CMK (cell line): ENCODE measurements around the gene FAM120AOS.
"Not testable (repeated sequence)": the region's sequence is repeated elsewhere in the genome, so short reads cannot be mapped to it uniquely, and the experiment has no call there.

ENCODE experiments used
- DNase-seq: peaks from one replicate; pipeline ENCODE4 v3.0.0-alpha.2; 2010; ENCODE audit warnings: low read depth

The FAM120AOS gene

GRCh38 chr9:93467062-93467416, 13.7 kb upstream of the FAM120AOS start:
- DNase-seq, result no peak

- no peak for DNase-seq
Measured at GRCh38 chr9:93466416-93467061, 13.2 kb upstream of the FAM120AOS start.

GRCh38 chr9:93465855-93466254, 12.5 kb upstream of the FAM120AOS start:
- no peak for DNase-seq

- DNase-seq, result no peak
Measured at GRCh38 chr9:93464876-93465275, 11.5 kb upstream of the FAM120AOS start.

DNA sequence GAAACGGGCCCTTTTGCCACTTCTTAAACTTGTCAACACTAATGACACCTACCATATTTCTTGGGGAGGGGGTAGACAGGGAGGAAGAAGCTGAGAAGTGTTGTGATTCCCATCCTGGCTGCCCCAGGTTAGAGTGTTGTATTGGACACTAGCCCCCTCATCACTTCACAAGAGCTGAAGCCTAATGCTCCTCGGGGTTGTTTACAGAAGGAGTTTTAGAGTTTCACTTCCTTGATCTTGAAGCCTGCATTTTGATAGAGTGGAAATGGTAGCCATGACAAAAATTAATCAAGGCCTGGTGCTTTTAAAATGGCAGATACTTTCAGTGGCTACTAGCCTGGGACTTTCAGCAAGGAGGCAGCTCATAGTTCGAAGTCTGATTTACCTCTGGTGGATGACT, 11.0 kb upstream of the FAM120AOS start:
- DNase-seq, result no peak

GRCh38 chr9:93463638-93464248, 10.4 kb upstream of the FAM120AOS start:
- no peak for DNase-seq

- no peak for DNase-seq
Measured at GRCh38 chr9:93461821-93462220, 8.4 kb upstream of the FAM120AOS start.

DNA sequence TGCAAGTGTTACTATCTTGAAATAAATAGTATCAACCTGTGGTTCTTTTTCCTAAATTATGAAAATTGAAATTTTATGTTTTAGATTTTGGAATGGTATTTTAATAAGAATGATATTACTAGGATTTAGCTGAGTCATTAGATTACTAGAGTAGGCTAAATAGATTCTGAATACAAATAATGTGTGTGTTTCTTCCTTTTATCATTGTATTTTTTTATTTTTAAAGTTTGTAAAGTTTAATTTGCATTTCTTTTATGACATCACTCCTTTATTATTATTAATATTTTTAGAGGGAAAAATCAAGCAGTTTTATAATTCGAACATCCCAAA, 8.0 kb upstream of the FAM120AOS start:
- DNase-seq, result no peak

DNA sequence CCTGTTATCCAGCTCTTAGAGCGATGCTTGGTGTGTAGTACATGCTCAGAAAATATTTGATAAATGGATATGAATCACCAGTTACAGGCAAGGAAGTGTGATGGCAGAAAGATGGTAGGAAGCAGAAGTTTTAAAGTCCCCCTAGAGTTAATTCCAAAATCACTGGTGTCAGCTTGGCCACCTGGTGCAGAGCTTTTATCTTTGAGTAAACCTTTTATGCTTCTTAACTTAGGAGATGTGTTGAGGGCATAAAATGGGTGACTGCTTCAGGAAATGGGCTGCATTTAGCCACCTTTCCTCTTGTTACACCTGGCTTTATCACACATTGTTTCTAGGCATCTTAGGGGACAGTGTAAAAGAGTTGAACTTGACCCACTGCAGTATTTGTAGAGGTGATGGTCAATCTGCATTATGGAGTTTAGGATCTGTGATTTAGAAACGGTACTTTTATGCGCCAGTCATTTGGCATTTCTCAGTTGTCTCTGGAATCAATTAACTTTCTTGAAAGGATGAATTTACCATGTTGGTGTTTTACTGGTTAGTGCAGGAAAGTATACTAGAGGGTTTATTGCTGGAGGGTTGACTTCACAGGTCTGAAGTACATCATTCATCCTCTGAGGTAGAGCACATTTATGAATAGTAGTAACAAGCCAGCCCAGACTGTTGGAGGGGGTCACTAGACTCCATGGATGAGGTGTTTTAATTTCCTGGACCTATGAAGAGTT, 7.5 kb upstream of the FAM120AOS start:
- DNase-seq, result no peak

DNA sequence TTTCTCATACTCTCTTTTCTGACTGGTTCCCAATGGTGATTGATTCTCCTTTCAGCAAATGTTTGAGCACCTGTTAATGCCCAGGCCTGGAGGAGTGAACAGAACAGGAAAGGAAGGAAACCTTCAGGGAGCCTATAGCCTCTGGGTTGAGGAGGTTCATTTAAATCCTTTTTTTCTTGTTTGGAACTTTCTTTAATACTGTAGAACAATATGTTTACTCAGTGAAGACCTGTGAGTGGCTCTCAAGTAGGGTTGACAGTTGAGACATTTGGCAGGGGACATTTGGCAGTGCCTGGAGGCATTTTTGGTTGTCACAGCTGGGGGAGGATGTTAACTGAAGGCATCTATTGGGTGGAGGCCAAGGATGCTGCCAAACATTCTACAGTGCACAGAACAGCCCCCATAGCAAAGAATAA, 6.1 kb upstream of the FAM120AOS start:
- DNase-seq, result no peak

DNA sequence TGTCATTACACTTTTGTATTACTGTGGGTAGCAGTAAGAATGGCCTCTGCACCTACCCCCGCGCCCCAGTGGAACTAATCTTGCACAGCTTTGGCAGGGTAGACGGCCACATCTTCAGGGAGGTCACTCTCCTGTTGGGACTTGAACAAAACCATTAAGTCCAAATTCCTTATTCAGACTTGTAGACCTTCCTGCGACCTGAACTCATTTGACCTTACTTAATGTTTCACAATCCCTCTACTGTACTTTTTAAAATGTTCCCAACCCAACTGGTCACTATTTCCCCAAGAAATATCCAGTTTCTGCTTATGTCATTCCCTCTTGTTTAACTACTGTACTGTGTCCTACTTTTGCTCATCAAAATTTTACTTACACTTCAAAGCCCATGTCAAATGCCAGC, 5.3 kb upstream of the FAM120AOS start:
- DNase-seq, result no peak

- no peak for DNase-seq
Measured at GRCh38 chr9:93457006-93457405, 3.6 kb upstream of the FAM120AOS start.

DNA sequence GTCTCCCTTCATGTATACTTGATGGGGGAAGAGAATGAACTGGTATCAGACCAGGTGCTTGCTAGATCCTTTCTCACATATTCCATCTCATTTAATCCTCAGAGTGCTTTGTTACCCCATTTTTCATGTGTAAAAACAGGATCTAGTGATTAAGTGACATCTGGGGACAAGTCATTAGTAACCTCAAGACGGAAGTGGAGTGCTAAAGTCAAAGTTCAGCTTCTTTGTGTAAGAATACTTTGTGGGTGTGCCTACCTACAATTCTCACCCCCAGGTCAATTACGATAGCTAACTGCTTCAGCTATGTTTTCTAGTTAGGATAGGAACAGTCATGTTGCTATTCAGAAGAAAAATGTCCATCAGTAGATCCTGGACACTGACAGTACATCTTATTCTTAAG, 3.1 kb upstream of the FAM120AOS start:
- DNase-seq, result no peak

GRCh38 chr9:93456022-93456421, 2.6 kb upstream of the FAM120AOS start:
- no peak for DNase-seq

DNA sequence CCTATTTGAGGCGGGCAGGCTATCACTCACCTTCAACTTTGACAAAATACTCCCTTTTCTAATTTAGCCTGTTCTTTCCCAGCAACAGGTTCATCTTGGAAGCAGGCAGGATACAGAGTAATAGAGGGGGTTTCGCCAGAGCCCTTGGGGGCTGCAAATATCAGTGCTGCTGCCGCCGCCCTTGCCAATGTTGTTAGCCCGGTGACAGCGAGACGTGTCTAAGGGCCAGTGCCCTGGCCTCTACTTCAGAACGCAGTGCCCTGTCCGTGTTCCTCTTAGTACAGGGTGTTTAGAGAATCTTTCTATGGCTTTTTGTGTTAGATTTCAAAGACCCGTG, 703 bp downstream of the FAM120AOS start:
- no peak for DNase-seq

GRCh38 chr9:93451849-93452709, 1.3 kb downstream of the FAM120AOS start:
- DNase-seq, result no peak

DNA sequence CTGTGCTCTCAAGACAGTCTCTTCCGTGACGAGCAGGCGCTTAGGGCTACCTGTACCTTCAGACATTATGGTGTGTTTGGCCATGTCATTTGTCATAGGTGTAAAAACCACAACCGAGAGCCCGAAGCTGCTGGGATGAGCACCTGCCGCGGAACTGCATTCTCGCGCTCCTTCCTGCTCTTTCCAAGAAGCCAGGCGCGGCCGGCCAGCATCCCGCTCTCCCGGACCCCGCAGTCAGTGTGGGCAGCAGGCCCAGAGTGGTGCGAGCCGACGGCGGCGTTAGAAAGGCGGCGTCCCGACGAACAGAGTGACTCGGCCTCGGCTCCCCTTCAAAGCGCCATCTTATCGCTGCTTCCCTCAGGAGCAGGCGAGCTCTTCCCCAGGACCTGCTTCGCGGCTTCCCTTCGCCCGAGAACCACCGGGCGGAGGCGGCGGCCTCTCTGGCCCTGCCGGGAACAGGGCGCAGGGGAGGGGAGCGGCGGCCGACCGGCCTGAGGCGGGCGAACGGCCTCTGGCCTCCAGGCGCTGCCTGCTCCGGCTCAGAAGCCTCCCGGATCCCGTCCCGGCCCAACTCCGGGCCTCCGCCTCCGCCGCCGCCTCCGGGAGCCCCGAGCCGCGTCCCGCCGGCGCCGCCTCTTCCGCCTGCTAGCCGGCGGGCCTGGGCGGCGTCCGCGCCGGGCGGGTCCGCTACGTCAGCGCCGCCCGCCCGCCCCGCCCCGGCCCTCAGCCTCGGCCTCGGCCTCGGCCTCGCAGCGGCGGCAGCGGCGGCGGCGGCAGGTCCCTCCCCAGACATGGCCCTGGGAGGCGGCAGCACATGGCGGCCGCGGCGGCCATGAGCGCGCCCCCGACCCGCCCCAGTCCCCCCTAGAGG, 2.2 kb downstream of the FAM120AOS start, which contains the start of gene FAM120A:
TSS of gene FAM120A (plus strand) at position 741 of the 871 bp plus-strand sequence. CDS start 231 bp downstream, outside the sequence.
- DNase-seq, result no peak

- DNase-seq, result no peak
Measured at GRCh38 chr9:93447655-93448054, 5.7 kb downstream of the FAM120AOS start.

DNA sequence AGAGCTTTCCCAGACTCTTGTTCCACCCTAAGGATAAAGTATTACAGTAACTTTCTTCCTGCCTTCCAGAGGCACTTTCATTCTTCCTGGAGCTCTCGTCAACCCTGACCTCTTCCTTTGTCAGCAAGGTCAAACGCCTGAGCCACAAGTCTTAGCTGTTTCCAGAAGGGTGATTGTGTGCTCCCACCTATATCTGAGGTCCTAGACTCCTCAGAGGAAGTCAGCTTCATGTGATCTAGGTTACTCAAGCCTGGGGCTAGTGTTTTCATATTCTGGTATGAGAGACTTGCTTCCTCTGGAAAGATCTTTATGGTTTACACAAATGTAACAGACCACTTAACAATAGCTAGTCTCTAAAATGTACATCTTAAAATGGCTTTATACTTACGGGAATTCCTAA, 7.3 kb downstream of the FAM120AOS start:
- DNase-seq, result no peak

DNA sequence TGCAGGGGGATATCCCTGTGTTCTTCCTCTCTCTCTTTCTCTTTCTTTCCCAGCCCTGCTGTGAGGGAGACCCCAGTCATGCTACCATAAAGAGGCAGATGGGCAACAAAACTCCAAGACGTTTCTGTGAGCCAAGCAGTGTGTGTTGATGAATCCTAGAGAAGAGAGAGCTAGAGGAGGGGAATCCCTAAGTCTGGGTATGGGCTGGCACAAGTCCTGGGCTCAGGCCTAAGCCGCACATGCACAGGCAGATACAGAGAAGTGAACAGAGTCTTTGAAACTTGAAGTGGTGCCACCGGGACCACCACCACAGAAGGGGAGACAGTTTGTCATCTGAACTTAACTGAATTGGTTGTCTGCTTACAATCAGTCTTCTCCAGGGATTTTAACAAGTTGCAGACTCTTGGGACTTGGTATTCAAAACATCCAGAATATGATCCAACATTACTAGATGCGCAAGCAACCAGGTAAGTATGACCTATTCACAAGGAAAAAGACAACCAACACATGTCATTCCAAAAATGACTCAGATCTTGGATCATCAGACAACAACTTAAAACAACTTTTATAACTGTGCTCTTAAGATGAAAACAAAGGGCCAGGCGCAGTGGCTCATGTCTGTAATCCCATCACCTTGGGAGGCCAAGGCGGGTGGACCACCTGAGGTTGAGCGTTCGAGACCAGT, 12.3 kb downstream of the FAM120AOS start:
- DNase-seq, result no peak

DNA sequence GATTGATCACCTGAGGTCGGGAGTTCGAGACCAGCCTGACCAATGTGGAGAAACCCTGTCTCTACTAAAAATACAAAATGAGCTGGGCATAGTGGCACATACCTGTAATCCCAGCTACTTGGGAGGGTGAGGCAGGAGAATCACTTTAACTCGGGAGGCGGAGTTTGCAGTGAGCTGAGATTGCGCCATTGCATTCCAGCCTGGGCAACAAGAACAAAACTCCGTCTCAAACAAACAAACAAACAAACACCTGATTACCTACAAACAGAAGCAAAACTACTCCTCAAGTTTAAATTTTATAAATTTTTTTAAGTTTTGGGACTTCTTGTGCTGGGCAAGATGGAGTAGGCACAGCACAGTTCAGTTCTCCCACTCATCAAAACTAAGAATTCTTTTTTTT, 14.1 kb downstream of the FAM120AOS start:
- not testable (repeated sequence) for DNase-seq
